C4-2B (cell line): ENCODE data around the gene MEIOC.

Source experiments
- ZFX ChIP-seq: fragments of 450-650 bp; IDR thresholded peaks from 2 replicates; pipeline ENCODE4 v1.6.1; 2017
- TF ChIP-seq, protein P1 (sequence below): fragments of 450-650 bp; conservative IDR thresholded peaks from 2 replicates; pipeline ENCODE4 v1.5.1; 2017; ENCODE audit warnings: mild to moderate bottlenecking

DNA sequence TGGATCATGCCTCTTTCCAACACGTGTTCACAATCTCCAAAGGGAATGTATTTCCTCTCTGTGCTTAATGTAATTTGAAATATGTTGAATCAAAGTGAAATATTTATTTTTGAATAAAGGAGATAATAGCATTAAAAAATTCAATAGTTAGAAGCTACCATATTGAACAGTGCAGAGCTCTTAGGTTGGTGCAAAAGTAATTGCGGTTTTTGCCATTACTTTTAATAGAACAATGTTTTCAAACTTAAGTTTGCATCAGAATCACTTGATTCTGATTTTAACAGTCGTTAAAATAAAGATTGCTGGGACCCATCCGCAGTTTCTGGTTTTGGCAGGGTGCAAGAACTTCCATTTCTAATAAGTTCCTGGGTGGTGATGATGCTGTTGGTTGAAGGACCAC lies 10.0 kb upstream of the MEIOC start:
- TF ChIP-seq, protein P1, sequence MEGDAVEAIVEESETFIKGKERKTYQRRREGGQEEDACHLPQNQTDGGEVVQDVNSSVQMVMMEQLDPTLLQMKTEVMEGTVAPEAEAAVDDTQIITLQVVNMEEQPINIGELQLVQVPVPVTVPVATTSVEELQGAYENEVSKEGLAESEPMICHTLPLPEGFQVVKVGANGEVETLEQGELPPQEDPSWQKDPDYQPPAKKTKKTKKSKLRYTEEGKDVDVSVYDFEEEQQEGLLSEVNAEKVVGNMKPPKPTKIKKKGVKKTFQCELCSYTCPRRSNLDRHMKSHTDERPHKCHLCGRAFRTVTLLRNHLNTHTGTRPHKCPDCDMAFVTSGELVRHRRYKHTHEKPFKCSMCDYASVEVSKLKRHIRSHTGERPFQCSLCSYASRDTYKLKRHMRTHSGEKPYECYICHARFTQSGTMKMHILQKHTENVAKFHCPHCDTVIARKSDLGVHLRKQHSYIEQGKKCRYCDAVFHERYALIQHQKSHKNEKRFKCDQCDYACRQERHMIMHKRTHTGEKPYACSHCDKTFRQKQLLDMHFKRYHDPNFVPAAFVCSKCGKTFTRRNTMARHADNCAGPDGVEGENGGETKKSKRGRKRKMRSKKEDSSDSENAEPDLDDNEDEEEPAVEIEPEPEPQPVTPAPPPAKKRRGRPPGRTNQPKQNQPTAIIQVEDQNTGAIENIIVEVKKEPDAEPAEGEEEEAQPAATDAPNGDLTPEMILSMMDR: no peak
- no peak for TF ChIP-seq ZFX
